Endothelial cell (in vitro differentiated cells): ENCODE measurements around the gene TBC1D22B. TPM values are rescaled to one million over a fixed set of nuclear protein-coding genes. Genes with fewer than 3 reads are reported as not detected.
"Not testable (repeated sequence)": the region's sequence is repeated elsewhere in the genome, so short reads cannot be mapped to it uniquely, and the experiment has no call there.

ENCODE experiments used
- DNase-seq: peaks from one replicate; pipeline ENCODE4 v3.0.0; 2021; ENCODE audit warnings: low spot score
- H3K27ac Mint-ChIP-seq: one replicate; pipeline ENCODE4 v1.8.0; 2021; ENCODE audit warnings: mixed read lengths, inconsistent platforms; ENCODE audit not compliant: unreplicated experiment
- H3K27me3 Mint-ChIP-seq: one replicate; pipeline ENCODE4 v1.8.0; 2021; ENCODE audit warnings: mild to moderate bottlenecking, moderate library complexity, mixed read lengths, inconsistent platforms; ENCODE audit not compliant: unreplicated experiment
- H3K36me3 Mint-ChIP-seq: one replicate; pipeline ENCODE4 v1.8.0; 2021; ENCODE audit warnings: mild to moderate bottlenecking, low read depth, mixed read lengths, inconsistent platforms; ENCODE audit not compliant: unreplicated experiment
- H3K4me1 Mint-ChIP-seq: one replicate; pipeline ENCODE4 v1.8.0; 2021; ENCODE audit warnings: mild to moderate bottlenecking, mixed read lengths, inconsistent platforms; ENCODE audit not compliant: unreplicated experiment
- H3K4me3 Mint-ChIP-seq: one replicate; pipeline ENCODE4 v1.8.0; 2021; ENCODE audit warnings: mild to moderate bottlenecking, mixed read lengths, inconsistent platforms; ENCODE audit not compliant: unreplicated experiment
- H3K9me3 Mint-ChIP-seq: one replicate; pipeline ENCODE4 v1.8.0; 2021; ENCODE audit warnings: mixed read lengths, inconsistent platforms; ENCODE audit not compliant: unreplicated experiment
- total RNA-seq: library from RNA; stranded (reverse); fragmentation: NEBNext Ultra II Directional; extraction: Animal tissue kit (Norgen Biotek cat#: 25700); gene quantifications from one replicate; pipeline ENCODE4 v1.2.1, GENCODE V29; 2021; ENCODE audit not compliant: unreplicated experiment
- TF ChIP-seq, protein P1 (sequence below): fragments of 200-600 bp; sonication (generic); IDR thresholded peaks from one replicate; pipeline ENCODE4 v1.5.0; 2021; ENCODE audit warnings: antibody characterized with exemption; ENCODE audit not compliant: unreplicated experiment

The TBC1D22B gene
- total RNA-seq, 1 donor from 2014 or later: 11.8 TPM

DNA sequence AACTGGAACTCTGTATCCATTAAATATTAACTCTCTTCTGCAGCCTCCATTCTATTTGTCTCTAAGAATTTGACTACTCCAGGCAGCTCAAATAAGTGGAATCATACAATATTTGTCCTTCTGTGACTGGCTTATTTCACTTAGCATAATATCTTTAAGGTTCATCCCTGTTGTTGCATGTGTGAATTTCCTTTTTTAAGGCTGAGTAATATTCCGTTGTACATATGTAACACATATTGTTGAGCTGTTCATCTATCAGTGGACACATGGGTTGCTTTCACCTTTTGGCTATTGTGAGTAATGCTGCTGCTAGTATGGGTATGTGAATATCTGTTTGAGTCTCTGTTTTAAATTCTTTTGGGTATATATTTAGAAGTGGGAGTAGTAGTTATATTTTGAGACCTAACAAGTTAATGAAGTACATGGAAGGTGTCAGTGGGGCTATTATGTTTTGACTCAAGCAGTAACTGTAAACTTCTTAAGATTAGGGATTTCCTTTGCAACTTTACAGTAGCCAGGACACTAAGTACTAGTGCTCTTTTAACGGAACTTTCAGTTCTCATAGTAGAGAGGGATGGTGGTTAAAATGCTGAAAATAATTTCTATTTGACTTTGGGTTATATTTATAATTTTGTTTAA is 30.1 kb downstream of the TBC1D22B start:
- no peak for DNase-seq
- no peak overlapping the region for H3K4me3 Mint-ChIP-seq
- no peak overlapping the region for H3K27ac Mint-ChIP-seq
- TF ChIP-seq, protein P1, sequence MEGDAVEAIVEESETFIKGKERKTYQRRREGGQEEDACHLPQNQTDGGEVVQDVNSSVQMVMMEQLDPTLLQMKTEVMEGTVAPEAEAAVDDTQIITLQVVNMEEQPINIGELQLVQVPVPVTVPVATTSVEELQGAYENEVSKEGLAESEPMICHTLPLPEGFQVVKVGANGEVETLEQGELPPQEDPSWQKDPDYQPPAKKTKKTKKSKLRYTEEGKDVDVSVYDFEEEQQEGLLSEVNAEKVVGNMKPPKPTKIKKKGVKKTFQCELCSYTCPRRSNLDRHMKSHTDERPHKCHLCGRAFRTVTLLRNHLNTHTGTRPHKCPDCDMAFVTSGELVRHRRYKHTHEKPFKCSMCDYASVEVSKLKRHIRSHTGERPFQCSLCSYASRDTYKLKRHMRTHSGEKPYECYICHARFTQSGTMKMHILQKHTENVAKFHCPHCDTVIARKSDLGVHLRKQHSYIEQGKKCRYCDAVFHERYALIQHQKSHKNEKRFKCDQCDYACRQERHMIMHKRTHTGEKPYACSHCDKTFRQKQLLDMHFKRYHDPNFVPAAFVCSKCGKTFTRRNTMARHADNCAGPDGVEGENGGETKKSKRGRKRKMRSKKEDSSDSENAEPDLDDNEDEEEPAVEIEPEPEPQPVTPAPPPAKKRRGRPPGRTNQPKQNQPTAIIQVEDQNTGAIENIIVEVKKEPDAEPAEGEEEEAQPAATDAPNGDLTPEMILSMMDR: no peak
- peaks cover 2% of the 10 kb centered on the region for H3K27me3 Mint-ChIP-seq
- H3K9me3 Mint-ChIP-seq: no peaks in the 10 kb centered on the region
- peaks cover 33% of the 10 kb centered on the region for H3K36me3 Mint-ChIP-seq
- H3K4me1 Mint-ChIP-seq: peaks cover 20% of the 10 kb centered on the region

DNA sequence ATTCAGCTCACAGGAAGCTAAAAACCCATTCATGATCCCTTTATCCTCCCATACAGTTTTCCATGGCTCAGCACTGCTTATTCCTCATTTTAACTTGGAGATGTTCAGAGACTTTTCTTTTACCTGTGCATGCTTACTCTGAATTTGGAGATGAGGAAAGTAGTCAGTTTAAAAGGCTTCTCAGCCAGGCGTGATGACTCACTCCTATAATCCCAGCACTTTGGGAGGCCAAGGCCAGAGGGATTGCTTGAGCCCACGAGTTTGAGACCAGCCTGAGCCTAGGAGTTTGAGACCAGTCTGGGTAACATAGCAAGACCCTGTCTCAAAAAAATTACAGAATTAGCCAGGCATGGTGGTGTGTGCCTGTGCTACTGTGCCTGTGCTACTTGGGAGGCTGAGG is 30.7 kb downstream of the TBC1D22B start:
- TF ChIP-seq, protein P1: no peak
- Mint-ChIP-seq H3K27me3 (peaks cover 2% of the 10 kb centered on the region), H3K27ac (no peak overlapping the region), H3K4me3 (no peak overlapping the region), H3K9me3 (no peaks in the 10 kb centered on the region), H3K36me3 (peaks cover 27% of the 10 kb centered on the region), H3K4me1 (peaks cover 20% of the 10 kb centered on the region)
- no peak for DNase-seq

DNA sequence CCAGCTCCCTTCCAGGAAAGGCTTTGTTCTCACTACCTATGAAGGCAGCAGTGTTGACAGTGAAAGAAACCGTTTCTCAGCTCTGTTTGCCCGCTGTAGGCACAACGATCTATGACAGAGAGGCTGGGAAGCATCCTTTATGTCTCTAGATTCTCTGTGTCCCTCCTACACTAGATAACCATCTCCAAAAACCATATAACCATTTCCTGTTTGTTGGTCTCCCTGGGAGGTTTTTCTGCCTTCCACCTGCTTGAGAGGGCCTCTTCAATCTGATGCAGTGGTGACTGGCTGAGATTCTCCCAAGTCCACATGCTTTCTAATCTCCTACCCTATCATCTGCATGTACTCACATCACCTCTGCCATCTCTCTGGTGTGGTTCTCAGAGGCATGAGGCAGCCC is 32.4 kb downstream of the TBC1D22B start:
- Mint-ChIP-seq H3K4me1 (peaks cover 20% of the 10 kb centered on the region), H3K4me3 (no peak overlapping the region), H3K9me3 (no peaks in the 10 kb centered on the region), H3K36me3 (peaks cover 28% of the 10 kb centered on the region), H3K27ac (peak overlapping the region; percentile 67), H3K27me3 (peaks cover 2% of the 10 kb centered on the region)
- DNase-seq: no peak
- TF ChIP-seq, protein P1: no peak

DNA sequence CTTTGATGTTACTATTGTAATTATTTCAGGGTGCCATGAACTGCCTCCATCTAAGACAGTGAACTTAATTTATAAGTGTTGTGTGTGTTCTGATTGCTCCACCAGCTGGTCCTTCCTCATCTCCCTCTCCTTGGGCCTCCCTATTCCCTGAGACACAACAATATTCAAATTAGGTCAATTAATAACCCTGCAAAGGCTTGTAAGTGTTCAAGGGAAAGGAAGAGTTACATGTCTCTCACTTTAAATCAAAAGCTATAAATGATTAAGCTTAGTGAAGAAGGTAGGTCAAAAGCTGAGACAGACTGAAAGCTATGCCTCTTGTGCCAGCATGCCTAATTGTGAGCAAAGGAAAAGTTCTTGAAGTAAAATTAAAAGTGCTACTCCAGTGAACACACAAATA is 35.9 kb downstream of the TBC1D22B start:
- no peaks in the 10 kb centered on the region for H3K9me3 Mint-ChIP-seq
- TF ChIP-seq, protein P1: no peak
- H3K27me3 Mint-ChIP-seq: peaks cover 2% of the 10 kb centered on the region
- no peak for DNase-seq
- no peak overlapping the region for H3K4me3 Mint-ChIP-seq
- peaks cover 20% of the 10 kb centered on the region for H3K4me1 Mint-ChIP-seq
- H3K36me3 Mint-ChIP-seq: peaks cover 31% of the 10 kb centered on the region
- H3K27ac Mint-ChIP-seq: no peak overlapping the region

DNA sequence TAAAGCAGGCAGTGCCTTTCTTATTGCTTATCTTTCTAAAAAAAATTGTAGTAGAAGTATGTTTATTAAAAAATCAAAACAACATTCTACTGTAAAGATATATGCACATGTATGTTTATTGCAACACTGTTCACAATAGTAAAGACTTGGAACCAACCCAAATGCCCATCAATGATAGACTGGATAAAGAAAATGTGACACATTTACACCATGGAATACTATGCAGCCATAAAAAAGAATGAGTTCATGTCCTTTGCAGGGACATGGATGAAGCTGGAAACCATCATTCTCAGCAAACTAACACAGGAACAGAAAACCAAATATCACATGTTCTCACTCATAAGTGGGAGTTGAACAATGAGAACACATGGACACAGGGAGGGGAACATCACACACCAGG is 40.1 kb downstream of the TBC1D22B start:
- H3K27ac Mint-ChIP-seq, DNase-seq, H3K4me1 Mint-ChIP-seq, H3K27me3 Mint-ChIP-seq, H3K4me3 Mint-ChIP-seq, H3K9me3 Mint-ChIP-seq: not testable (repeated sequence)
- peaks cover 33% of the 10 kb centered on the region for H3K36me3 Mint-ChIP-seq
